Tongue (tissue), 2 donors: ENCODE measurements around the gene ADGRG6. TPM values are rescaled to one million over a fixed set of nuclear protein-coding genes. Genes with fewer than 3 reads are reported as not detected.
A peak's percentile ranks its signal among the peaks of the same experiment; 100 is the strongest.

Experiments used
- DNase-seq: peaks from one replicate; pipeline ENCODE4 v3.0.0-alpha.2; 2015
- total RNA-seq: library from RNA; depleted of rRNA; stranded (reverse); fragments of >200 nt; gene quantifications from one replicate; pipeline ENCODE4 v1.2.3, GENCODE V29; 2014

Gene ADGRG6
- total RNA-seq, 1 donor from 2014 or later = 55.9 TPM

GRCh38 chr6:142291512-142291911, 10.3 kb upstream of the ADGRG6 start:
- DNase-seq = no peak

- no peak for DNase-seq
Observed at GRCh38 chr6:142292166-142292924, 9.5 kb upstream of the ADGRG6 start.

- DNase-seq = no peak
Observed at GRCh38 chr6:142293121-142293520, 8.7 kb upstream of the ADGRG6 start.

GRCh38 chr6:142294679-142295078, 7.1 kb upstream of the ADGRG6 start:
- no peak for DNase-seq

GRCh38 chr6:142296975-142297604, 4.7 kb upstream of the ADGRG6 start:
- no peak for DNase-seq

GRCh38 chr6:142297605-142297995, 4.2 kb upstream of the ADGRG6 start:
- no peak for DNase-seq

- DNase-seq = no peak
Observed at GRCh38 chr6:142297996-142298753, 3.6 kb upstream of the ADGRG6 start.

GRCh38 chr6:142300302-142300701, 1.5 kb upstream of the ADGRG6 start:
- DNase-seq = no peak

- DNase-seq = peak; percentile 44
Observed at GRCh38 chr6:142300758-142301650, 803 bp upstream of the ADGRG6 start.

- DNase-seq = peak; percentile 71
Observed at GRCh38 chr6:142302421-142303175, 791 bp downstream of the ADGRG6 start.

- no peak for DNase-seq
Observed at GRCh38 chr6:142303176-142303533, 1.3 kb downstream of the ADGRG6 start.

- no peak for DNase-seq
Observed at GRCh38 chr6:142304241-142304640, 2.4 kb downstream of the ADGRG6 start.

- no peak for DNase-seq
Observed at GRCh38 chr6:142306736-142307135, 4.9 kb downstream of the ADGRG6 start.

GRCh38 chr6:142307963-142308748, 6.3 kb downstream of the ADGRG6 start:
- DNase-seq = no peak

- DNase-seq = no peak
Observed at GRCh38 chr6:142309426-142309825, 7.6 kb downstream of the ADGRG6 start.

GRCh38 chr6:142313284-142313683, 11.5 kb downstream of the ADGRG6 start:
- no peak for DNase-seq

GRCh38 chr6:142316791-142317368, 15.1 kb downstream of the ADGRG6 start:
- no peak for DNase-seq

- no peak for DNase-seq
Observed at GRCh38 chr6:142318714-142319113, 16.9 kb downstream of the ADGRG6 start.

- no peak for DNase-seq
Observed at GRCh38 chr6:142320366-142320765, 18.6 kb downstream of the ADGRG6 start.

GRCh38 chr6:142321451-142321850, 19.6 kb downstream of the ADGRG6 start:
- peak; percentile 41 for DNase-seq
